ENCODE results near the gene BMP8B.
"Not testable (repeated sequence)": the region's sequence is repeated elsewhere in the genome, so short reads cannot be mapped to it uniquely, and the experiment has no call there.

Gene BMP8B

DNA sequence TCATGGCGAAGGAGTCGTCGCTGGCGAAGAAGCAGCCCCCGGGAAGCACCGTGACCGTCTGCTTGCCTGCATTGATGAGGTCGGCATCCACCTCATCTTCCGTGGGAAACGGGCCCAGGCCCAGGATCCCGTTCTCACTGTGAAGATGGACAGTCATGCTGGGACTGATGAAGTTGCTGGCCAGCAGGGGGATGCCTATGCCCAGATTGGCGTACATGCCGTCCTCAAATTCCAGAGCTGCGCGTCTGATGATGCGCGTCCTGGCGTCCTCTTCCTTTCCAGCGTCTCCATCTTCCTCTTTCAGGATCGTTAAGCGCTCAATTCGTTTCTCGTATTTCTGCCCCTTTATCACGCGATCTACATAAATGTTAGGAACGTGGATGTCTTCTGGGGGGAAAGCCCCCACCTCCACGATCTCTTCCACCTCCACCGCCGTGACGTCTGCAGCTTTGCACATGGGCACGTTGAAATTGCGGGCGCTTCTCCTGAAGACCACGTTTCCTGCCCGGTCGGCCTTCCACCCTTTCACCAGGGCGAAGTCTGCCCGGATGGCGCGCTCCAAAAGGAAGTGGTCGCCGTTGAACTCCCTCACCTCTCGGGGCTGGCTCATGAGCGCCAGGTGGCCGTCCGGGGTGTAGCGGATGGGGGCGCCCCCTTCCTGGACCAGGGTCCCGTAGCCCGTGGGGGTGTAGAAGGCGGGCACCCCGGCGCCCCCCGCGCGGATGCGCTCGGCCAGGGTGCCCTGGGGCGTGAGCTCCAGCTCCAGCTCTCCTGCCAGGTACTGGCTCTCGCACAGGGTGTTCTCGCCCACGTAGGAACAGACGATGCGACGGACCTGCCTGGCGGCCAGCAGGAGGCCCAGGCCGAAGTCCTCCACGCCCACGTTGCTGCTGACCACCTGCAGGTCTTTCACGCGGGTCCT is 18.3 kb downstream of the BMP8B start:
- not testable (repeated sequence) for H3K4me3 ChIP-seq (ENCODE audit: low read depth, low read length)

- not testable (repeated sequence) for H3K4me3 ChIP-seq (ENCODE audit: low read depth, low read length)
These were observed 19.2 kb downstream of the BMP8B start for GRCh38 chr1:39769502-39769901.

- not testable (repeated sequence) for H3K4me3 ChIP-seq (ENCODE audit: low read depth, low read length)
These were observed 22.2 kb downstream of the BMP8B start for GRCh38 chr1:39766466-39766865.

DNA sequence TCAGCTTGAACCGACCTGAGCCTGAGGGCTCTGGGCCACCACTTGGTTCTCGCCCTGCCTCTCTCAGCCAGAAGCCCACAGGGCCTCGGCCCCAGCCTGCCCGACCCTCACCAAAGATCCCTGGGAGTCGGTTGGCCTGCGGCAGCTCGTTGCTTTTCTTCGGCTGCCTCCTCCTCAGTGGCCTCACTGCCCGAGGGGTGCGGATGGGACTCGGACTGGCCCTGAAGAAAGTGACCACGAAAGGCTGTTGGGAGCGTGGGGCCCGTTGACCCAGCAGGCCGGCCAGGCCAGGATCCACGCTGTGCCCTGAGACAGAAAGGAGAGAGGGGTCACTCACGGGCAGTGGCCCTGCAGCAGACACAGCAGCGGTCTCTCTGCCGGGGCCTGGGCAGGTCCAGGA is 24.2 kb downstream of the BMP8B start:
- not testable (repeated sequence) for H3K4me3 ChIP-seq (ENCODE audit: low read depth, low read length)

GRCh38 chr1:39763619-39764374 is 24.9 kb downstream of the BMP8B start:
- H3K4me3 ChIP-seq (ENCODE audit: low read depth, low read length), result not testable (repeated sequence)

- H3K4me3 ChIP-seq (ENCODE audit: low read depth, low read length), result no peak overlapping the region
- TF ChIP-seq CTCF (IDR thresholded peaks at IDR 0.05; ENCODE audit: borderline replicate concordance, insufficient read depth, low read depth, low read length), result no peak
These were observed 25.8 kb downstream of the BMP8B start for GRCh38 chr1:39762550-39763540.

GRCh38 chr1:39761557-39762260 is 27.0 kb downstream of the BMP8B start:
- no peak for TF ChIP-seq CTCF (IDR thresholded peaks at IDR 0.05; ENCODE audit: borderline replicate concordance, insufficient read depth, low read depth, low read length)
- no peak overlapping the region for H3K4me3 ChIP-seq (ENCODE audit: low read depth, low read length)

GRCh38 chr1:39761016-39761415 is 27.6 kb downstream of the BMP8B start:
- H3K4me3 ChIP-seq (ENCODE audit: low read depth, low read length), result no peak overlapping the region
- no peak for TF ChIP-seq CTCF (IDR thresholded peaks at IDR 0.05; ENCODE audit: borderline replicate concordance, insufficient read depth, low read depth, low read length)
